ENCODE data around the gene FCRLB.
"Not testable (repeated sequence)": the region's sequence is repeated elsewhere in the genome, so short reads cannot be mapped to it uniquely, and the experiment has no call there.

The FCRLB gene

DNA sequence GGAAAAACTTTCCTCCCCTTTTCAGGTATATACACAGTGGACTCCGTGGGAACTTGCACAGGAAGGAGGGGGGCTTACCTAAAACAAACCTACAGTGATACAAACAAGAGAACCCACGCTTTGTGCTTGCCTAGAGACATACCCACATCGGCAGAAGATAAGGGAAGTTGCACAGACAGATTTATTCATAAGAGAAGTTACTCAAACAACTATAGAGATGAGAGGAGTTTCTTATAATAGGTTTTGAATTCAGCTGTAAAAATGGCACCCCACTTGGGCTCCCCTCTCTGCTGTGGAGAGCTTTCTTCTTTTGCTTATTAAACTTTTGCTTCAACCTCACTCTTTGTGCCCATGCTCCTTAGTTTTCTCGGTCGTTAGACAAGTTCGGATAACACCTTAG is 26.5 kb downstream of the FCRLB start:
- DNase-seq = no peak

DNA sequence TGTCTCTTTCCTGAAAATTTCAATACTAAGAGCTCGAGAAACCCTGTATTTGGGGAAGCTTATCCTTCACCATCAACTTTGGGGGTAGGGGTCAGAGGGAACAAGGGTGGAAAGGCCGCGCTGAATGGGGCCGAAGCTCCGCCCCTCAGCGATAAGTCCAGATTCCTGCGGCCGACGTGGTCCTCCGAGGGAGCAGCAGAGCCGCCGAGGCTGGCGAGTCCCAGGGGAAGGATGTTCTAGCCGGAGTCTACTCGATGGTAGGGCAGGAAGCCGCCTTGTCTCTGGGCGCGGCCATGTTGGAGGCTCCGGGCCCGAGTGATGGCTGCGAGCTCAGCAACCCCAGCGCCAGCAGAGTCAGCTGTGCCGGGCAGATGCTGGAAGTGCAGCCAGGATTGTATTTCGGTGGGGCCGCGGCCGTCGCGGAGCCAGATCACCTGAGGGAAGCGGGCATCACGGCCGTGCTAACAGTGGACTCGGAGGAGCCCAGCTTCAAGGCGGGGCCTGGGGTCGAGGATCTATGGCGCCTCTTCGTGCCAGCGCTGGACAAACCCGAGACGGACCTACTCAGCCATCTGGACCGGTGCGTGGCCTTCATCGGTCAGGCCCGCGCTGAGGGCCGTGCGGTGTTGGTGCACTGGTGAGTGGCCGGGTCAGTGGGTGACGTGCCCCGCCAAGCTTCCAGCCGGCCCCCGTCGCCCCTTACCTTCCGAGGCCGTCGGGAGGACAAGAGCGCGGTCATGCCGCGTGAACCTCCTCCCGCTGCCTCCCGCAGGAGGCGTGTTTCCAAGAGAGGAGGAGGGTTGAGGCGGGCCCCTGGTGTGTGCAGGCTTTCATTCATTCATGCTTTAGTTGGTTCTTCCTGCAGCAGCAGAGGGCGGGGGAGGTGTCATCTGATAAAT is 28.4 kb downstream of the FCRLB start, which contains the start of gene DUSP12:
Gene DUSP12 (plus strand): TSS at position 278 of the 899 bp plus-strand sequence. CDS start 16 bp downstream, at position 294.
- DNase-seq = peak; percentile 97

DNA sequence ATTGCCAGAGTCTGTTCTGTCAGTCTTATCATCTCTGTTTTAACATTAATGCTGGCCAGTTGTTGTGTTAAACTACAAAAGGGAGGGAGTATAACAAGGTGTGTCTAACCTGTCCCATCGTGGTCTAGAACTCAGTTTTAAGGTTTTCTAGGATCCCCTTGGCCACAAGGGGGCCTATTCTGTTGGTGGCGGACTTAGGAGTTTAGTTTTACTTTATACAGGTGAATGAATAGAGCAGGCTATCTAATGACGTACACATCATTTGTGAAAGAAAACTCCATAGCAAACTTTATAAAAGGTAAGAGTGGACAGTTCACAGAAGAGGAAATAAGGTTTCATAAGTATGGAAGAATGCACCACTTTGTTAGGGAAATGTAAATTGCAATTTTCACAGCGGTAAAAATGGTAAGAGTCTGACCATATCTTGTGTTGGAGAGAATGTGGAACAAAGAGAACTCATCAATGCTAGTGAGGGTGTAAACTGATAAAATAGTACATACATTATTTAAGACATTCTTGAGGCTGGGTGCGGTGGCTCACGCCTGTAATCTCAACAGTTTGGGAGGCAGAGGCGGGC is 42.3 kb downstream of the FCRLB start:
- DNase-seq = peak; percentile 18

DNA sequence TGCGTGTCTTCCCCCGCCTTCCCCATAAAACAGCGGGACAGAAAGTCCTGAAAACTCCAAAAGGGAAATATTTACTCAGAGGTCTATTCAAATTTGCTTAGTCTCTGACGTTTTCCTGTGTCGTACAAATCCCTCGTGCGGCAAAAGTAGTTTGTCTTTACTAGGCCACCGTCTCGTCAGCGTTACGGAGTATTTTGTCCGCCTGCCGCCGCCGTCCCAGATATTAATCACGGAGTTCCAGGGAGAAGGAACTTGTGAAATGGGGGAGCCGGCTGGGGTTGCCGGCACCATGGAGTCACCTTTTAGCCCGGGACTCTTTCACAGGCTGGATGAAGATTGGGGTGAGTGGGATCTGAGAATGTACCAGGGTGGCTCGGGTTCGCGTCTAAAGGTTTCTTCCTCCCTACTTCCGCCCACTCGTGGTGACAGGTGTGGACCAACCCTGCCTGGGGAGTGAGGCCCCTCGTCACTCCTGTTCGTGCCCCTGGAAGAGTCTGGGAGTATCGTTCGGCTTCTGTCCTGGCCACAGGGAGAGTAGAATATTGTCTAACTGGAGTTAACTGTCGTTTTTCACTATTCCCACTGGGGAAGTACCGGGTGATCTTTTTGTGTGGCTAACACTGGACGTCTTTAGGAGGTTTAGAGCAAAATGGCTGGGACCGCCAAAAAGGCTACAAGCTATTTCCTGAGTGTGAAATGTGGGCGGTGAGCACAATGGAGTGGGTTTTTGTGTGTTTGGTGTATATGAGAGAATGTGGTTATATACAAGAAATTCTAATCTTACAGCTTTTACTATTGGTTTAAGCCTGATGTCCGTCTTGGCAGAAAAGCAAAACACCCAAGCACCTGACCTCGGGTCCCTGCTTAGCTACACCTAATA is 45.0 kb downstream of the FCRLB start, which contains the start of gene ATF6:
Gene ATF6 (plus strand): TSS at position 219 of the 880 bp plus-strand sequence. CDS start 41 bp downstream, at position 260.
- DNase-seq = peak; percentile 95

DNA sequence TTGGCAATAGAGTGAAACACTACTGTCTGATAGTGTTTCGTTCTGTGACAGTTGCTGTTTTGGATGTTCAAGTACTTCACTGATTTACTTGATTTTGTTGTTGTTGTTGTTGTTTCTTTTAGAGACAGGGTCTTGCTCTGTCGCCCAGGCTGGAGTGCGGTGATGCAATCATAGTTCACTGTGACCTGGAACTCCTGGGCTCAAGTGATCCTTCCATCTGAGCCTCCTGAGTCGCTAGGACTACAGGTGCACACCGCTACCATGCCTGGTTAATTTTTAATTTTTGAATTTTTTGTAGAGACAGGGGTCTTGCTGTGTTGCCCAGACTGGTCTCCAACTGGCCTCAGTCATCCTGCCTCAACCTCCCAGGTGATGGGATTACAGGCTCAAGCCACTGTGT is 47.1 kb downstream of the FCRLB start:
- no peak for DNase-seq

DNA sequence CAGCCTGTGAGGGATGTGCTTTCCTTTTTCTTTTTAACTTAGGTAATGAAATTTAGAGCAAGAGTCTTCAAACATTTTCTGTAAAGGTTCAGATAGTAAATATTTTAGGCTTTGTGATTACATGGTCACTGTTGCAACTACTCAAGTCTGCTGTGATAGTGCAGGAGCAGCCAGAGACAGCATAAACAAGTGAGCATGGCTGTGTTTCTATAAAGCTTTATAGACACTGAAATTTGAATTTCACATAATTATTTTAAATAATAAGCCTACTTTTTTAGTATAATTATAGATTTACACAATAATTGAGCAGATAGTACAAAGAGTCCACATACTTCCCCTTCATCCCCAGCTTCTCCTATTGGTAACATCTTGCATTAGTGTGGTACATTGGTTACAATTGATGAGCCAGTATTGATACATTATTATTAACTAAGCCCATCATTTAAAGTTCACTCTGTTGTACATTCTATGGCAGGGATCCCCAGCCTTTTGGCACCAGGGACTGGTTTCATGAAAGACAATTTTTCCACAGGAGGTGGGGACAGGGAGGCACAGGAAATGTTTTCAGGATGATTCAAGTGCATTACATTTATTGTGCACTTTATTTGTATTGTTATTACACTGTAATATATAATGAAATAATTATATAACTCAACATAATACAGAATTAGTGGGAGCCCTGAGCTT is 47.8 kb downstream of the FCRLB start:
- no peak for DNase-seq

DNA sequence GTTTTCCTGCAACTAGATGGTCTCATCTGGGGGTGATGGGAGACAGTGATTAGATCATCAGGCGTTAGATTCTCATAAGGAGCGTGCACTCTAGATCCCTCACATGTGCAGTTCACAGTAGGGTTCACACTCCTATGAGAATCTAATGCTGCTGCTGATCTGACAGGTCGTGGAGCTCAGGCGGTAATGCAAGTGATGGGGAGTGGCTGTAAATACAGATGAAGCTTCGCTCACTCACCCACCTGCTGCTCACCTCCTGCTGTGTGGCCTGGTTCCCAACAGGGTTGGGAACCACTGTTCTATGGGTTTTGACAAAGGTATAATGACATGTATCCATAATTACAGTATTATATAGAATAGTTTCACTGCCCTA is 48.3 kb downstream of the FCRLB start:
- DNase-seq = not testable (repeated sequence)

DNA sequence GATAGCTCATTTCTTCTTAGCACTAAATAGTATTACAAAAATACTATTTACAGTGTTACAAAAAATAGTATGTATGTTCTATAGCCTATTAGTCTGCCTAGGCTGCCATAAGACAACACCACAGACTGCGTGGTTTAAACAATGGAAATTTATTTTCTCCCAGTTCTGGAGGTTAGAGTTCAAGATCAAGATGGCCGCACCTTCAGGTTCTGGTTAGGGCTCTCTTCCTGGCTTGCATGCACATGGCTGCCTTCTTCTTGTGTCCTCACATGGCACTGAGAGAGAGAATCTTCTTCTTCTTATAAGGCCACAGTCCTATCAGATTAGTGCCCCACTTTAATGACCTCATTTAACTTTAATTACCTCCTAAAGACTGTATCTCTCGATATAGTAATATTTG is 48.9 kb downstream of the FCRLB start:
- DNase-seq = no peak

DNA sequence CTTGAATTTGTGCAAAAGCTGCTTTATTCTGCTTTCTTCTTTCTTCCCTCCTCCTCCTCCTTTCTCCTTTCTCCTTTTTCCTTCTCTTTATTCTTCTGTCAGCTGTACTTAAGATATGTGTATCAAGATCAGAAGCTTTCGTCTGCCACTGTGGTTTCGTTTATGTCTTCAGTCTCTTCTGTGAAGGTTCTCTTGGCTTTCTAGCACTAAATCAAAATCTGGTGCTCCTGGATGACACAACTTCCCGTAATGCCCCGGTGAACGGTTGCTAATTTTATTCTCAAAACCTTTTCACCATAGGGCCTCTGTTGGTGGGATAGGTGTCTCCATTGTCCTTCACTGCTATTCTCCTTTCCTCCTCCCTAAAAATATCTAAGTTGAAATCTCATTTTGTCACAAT is 49.8 kb downstream of the FCRLB start:
- no peak for DNase-seq

DNA sequence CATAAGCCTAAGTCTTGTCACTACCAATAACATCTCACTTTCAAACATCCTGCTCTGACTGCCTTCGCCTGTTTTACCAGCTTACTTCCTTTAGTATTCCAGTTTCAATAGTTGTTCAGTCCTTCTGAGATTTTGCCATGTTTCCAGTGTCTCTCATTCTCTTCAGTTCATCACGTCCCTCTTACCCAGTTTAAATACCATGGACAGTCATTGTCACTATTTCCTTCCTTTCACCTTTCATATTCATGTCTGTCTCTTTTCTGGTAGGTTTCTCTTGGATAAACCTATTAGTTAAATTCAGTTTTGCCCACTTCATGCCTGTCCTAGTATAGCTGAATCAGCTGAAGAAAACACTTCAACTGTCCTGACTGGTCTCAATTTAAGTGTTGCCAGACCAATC is 50.6 kb downstream of the FCRLB start:
- no peak for DNase-seq

DNA sequence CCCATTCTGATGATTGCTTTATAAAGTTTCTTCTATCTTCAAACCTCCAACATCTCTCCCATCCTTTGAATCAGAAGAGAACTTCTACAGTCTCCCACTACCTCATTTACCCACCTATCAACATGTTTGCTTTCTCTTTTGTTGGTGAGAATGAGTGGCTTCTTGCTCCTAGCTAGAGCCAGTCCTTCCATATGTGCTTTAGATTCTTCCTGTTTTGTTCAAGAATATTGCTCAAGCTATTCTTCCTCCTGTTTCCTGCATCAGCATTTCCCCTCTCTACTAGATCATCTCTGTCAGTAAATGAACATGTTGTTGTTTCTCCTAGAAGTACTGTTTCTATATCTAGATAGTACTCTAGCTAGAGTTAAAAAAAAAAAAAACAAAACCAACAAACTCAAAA is 51.1 kb downstream of the FCRLB start:
- no peak for DNase-seq

DNA sequence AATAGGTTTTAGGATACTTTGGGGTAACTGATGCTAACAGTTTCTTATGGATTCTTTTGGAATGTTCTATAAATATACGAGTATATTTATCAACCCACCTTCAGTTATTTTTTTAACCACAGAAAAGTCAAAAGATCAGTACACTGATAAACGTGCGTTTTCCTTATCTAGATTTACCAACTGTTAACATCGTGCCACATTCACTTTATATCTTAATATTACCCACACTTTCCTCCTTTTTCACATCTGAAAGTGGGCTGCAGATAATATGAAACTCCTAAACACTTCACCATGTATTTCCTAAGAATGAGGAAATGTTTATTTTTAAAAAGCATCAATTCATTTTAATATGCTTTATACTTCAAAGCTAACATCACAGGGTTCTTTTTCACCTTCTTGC is 52.4 kb downstream of the FCRLB start:
- no peak for DNase-seq

DNA sequence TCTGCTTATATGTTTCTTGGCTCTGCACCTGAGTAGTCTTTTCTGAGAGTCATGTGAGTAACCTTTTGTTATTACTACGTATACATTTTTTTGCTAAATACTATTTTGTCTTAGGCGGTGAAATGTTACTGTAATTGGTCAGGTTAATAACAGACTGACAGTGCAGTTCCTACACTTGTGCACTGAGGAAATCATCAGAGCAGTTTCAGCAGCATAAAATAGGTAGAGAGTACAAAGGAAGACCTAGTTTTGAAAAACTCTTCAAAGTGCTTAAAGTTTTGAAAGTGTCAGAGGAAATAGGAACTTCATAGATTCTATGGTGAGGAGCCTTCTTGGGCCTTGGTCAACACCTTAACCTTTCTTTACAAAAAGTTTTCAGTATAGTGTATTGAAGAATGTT is 55.9 kb downstream of the FCRLB start:
- no peak for DNase-seq
